Measurements from ENCODE around the gene SLC12A8.

GRCh38 chr3:125032683-125033082 lies 179.9 kb downstream of the SLC12A8 start:
- TF ChIP-seq POLR2AphosphoS5 (IDR thresholded peaks at IDR 0.05) (no peak), CTCF (IDR thresholded peaks at IDR 0.05) (no peak), POLR2A (IDR thresholded peaks at IDR 0.05) (no peak), EP300 (IDR thresholded peaks at IDR 0.05) (no peak)

All from stomach (tissue), 4 donors.